ENCODE measurements around the gene TMEM120A. TPM values are rescaled to one million over a fixed set of nuclear protein-coding genes. Genes with fewer than 3 reads are reported as not detected.

The TMEM120A gene
- total and polyA plus RNA-seq, 12 donors = 51.4 to 277 (median 172) TPM

- Histone ChIP-seq H3K9me3 (replicated peaks in 1 of 3) (no peaks in the 10 kb centered on the region), H3K4me1 (replicated peaks in 1 of 2) (peaks cover 15 to 51% of the 10 kb centered on the region in 2 donors), H3K4me3 (no peak overlapping the region), H3K27ac (peak overlapping the region in 2 of 5 donors; percentile 94 to 97), H3K27me3 (no peaks in the 10 kb centered on the region), H3K36me3 (replicated peaks in 1 of 2) (peaks cover 0 to 55% of the 10 kb centered on the region in 2 donors)
- DNase-seq = peak in 3 of 7 donors; percentile 39 to 52 (median 42)
- TF ChIP-seq CTCF (IDR thresholded peaks at IDR 0.05) = no peak
- TF ChIP-seq POLR2A (IDR thresholded peaks at IDR 0.05) = no peak
- 51 to 67% (median 57%) methylated on average over 8 of the region's 8 CpGs for WGBS, 4 donors
- intact Hi-C loops (cut with DNase I) = no loop called here
These were observed 16.7 kb downstream of the TMEM120A start for GRCh38 chr7:75977743-75978142.

- intact Hi-C loops (cut with DNase I) = no loop called here
- TF ChIP-seq POLR2A (IDR thresholded peaks at IDR 0.05) = no peak
- TF ChIP-seq CTCF (IDR thresholded peaks at IDR 0.05) = peak in 5 of 6 experiments; percentile 7 to 42 (median 21)
- H3K36me3 ChIP-seq (replicated peaks in 1 of 2) = peaks cover 0 to 28% of the 10 kb centered on the region in 2 donors
- WGBS, 4 donors = 53 to 67% (median 65%) methylated on average over 19 of the region's 19 CpGs
- DNase-seq = peak in 4 of 7 donors; percentile 62 to 81 (median 74)
- no peaks in the 10 kb centered on the region for H3K27me3 ChIP-seq
- H3K9me3 ChIP-seq (replicated peaks in 1 of 3) = no peaks in the 10 kb centered on the region
- no peak overlapping the region for H3K4me3 ChIP-seq
- H3K4me1 ChIP-seq (replicated peaks in 1 of 2) = peaks cover 17 to 50% of the 10 kb centered on the region in 2 donors
- H3K27ac ChIP-seq = peak overlapping the region in 3 of 5 donors; percentile 32 to 86 (median 71)
These were observed 22.2 kb downstream of the TMEM120A start for GRCh38 chr7:75971961-75972763.

- H3K4me3 ChIP-seq = no peak overlapping the region
- peak overlapping the region in 2 of 5 donors; percentile 71 to 86 for H3K27ac ChIP-seq
- H3K4me1 ChIP-seq (replicated peaks in 1 of 2) = peaks cover 24 to 57% of the 10 kb centered on the region in 2 donors
- H3K27me3 ChIP-seq = no peaks in the 10 kb centered on the region
- TF ChIP-seq POLR2A (IDR thresholded peaks at IDR 0.05) (no peak), CTCF (IDR thresholded peaks at IDR 0.05) (no peak)
- DNase-seq = no peak
- WGBS, 4 donors = 78 to 85% (median 80%) methylated on average over 14 of the region's 14 CpGs
- intact Hi-C loops (cut with DNase I) = no loop called here
- H3K9me3 ChIP-seq (replicated peaks in 1 of 3) = no peaks in the 10 kb centered on the region
- H3K36me3 ChIP-seq (replicated peaks in 1 of 2) = peaks cover 0 to 28% of the 10 kb centered on the region in 2 donors
These were observed 23.0 kb downstream of the TMEM120A start for GRCh38 chr7:75971309-75971960.

Measured in adrenal gland (tissue), 12 donors.